Measurements from ENCODE around the gene PRF1.

Gene PRF1

GRCh38 chr10:70568781-70569495, 33.6 kb downstream of the PRF1 start:
- TF ChIP-seq CTCF (IDR thresholded peaks at IDR 0.05; ENCODE audit: low read depth, low read length) = no peak
- TF ChIP-seq EZH2phosphoT487 (IDR thresholded peaks at IDR 0.05; ENCODE audit: low read depth) = no peak
- H3K4me3 ChIP-seq (ENCODE audit: low read length) = no peak overlapping the region
- H3K4me1 ChIP-seq (ENCODE audit: low read length) = no peaks in the 10 kb centered on the region
- H3K27me3 ChIP-seq (ENCODE audit: low read depth, low read length) = no peaks in the 10 kb centered on the region
- H3K27ac ChIP-seq (ENCODE audit: low read length) = no peak overlapping the region
- no peaks in the 10 kb centered on the region for H3K9me3 ChIP-seq (ENCODE audit: insufficient read depth, low read length)
- H2AFZ ChIP-seq (ENCODE audit: low read depth, low read length) = no peak overlapping the region
- H3K79me2 ChIP-seq (ENCODE audit: low read length) = no peaks in the 10 kb centered on the region
- no peaks in the 10 kb centered on the region for H4K20me1 ChIP-seq (ENCODE audit: insufficient read depth, low read length)
- H3K9ac ChIP-seq (ENCODE audit: low read length) = no peak overlapping the region
- H3K36me3 ChIP-seq (replicated peaks; ENCODE audit: low read depth, low read length) = no peaks in the 10 kb centered on the region
- no peak overlapping the region for H3K4me2 ChIP-seq (ENCODE audit: low read length)

- Histone ChIP-seq H3K4me1 (ENCODE audit: low read length) (no peaks in the 10 kb centered on the region), H3K27ac (ENCODE audit: low read length) (no peak overlapping the region), H3K36me3 (replicated peaks; ENCODE audit: low read depth, low read length) (no peaks in the 10 kb centered on the region)
Observed at GRCh38 chr10:70568113-70568512, 34.4 kb downstream of the PRF1 start.

GRCh38 chr10:70567603-70568002, 34.9 kb downstream of the PRF1 start:
- no peaks in the 10 kb centered on the region for H3K36me3 ChIP-seq (replicated peaks; ENCODE audit: low read depth, low read length)
- no peak overlapping the region for H3K4me2 ChIP-seq (ENCODE audit: low read length)
- TF ChIP-seq CTCF (IDR thresholded peaks at IDR 0.05; ENCODE audit: low read depth, low read length) (no peak), EZH2phosphoT487 (IDR thresholded peaks at IDR 0.05; ENCODE audit: low read depth) (no peak)
- no peaks in the 10 kb centered on the region for H3K9me3 ChIP-seq (ENCODE audit: insufficient read depth, low read length)
- no peak overlapping the region for H2AFZ ChIP-seq (ENCODE audit: low read depth, low read length)
- H3K4me3 ChIP-seq (ENCODE audit: low read length) = no peak overlapping the region
- H3K9ac ChIP-seq (ENCODE audit: low read length) = no peak overlapping the region
- H3K4me1 ChIP-seq (ENCODE audit: low read length) = no peaks in the 10 kb centered on the region
- H3K27me3 ChIP-seq (ENCODE audit: low read depth, low read length) = no peaks in the 10 kb centered on the region
- no peak overlapping the region for H3K27ac ChIP-seq (ENCODE audit: low read length)
- H3K79me2 ChIP-seq (ENCODE audit: low read length) = no peaks in the 10 kb centered on the region
- no peaks in the 10 kb centered on the region for H4K20me1 ChIP-seq (ENCODE audit: insufficient read depth, low read length)

More at GRCh38 chr10:70568113-70568512, 34.4 kb downstream of the PRF1 start:
- TF ChIP-seq CTCF (IDR thresholded peaks at IDR 0.05; ENCODE audit: low read depth, low read length) (no peak), EZH2phosphoT487 (IDR thresholded peaks at IDR 0.05; ENCODE audit: low read depth) (no peak)
- no peaks in the 10 kb centered on the region for H3K27me3 ChIP-seq (ENCODE audit: low read depth, low read length)
- H4K20me1 ChIP-seq (ENCODE audit: insufficient read depth, low read length) = no peaks in the 10 kb centered on the region
- H3K4me2 ChIP-seq (ENCODE audit: low read length) = no peak overlapping the region
- H3K9me3 ChIP-seq (ENCODE audit: insufficient read depth, low read length) = no peaks in the 10 kb centered on the region
- no peaks in the 10 kb centered on the region for H3K79me2 ChIP-seq (ENCODE audit: low read length)
- H3K4me3 ChIP-seq (ENCODE audit: low read length) = no peak overlapping the region
- H3K9ac ChIP-seq (ENCODE audit: low read length) = no peak overlapping the region
- H2AFZ ChIP-seq (ENCODE audit: low read depth, low read length) = no peak overlapping the region

GRCh38 chr10:70566515-70567290, 35.8 kb downstream of the PRF1 start:
- H3K4me1 ChIP-seq (ENCODE audit: low read length) = no peaks in the 10 kb centered on the region
- H3K36me3 ChIP-seq (replicated peaks; ENCODE audit: low read depth, low read length) = no peaks in the 10 kb centered on the region
- no peak overlapping the region for H3K4me3 ChIP-seq (ENCODE audit: low read length)
- no peaks in the 10 kb centered on the region for H3K27me3 ChIP-seq (ENCODE audit: low read depth, low read length)
- H3K79me2 ChIP-seq (ENCODE audit: low read length) = no peaks in the 10 kb centered on the region
- no peaks in the 10 kb centered on the region for H3K9me3 ChIP-seq (ENCODE audit: insufficient read depth, low read length)
- no peak overlapping the region for H3K4me2 ChIP-seq (ENCODE audit: low read length)
- H3K27ac ChIP-seq (ENCODE audit: low read length) = no peak overlapping the region
- no peaks in the 10 kb centered on the region for H4K20me1 ChIP-seq (ENCODE audit: insufficient read depth, low read length)
- TF ChIP-seq EZH2phosphoT487 (IDR thresholded peaks at IDR 0.05; ENCODE audit: low read depth) (no peak), CTCF (IDR thresholded peaks at IDR 0.05; ENCODE audit: low read depth, low read length) (no peak)
- H3K9ac ChIP-seq (ENCODE audit: low read length) = no peak overlapping the region
- no peak overlapping the region for H2AFZ ChIP-seq (ENCODE audit: low read depth, low read length)
